AG09309 (cell line): ENCODE data around the gene TPI1.
"Not testable (repeated sequence)": the region's sequence is repeated elsewhere in the genome, so short reads cannot be mapped to it uniquely, and the experiment has no call there.

Experiments used
- DNase-seq: peaks from one replicate; pipeline ENCODE4 v3.0.0-alpha.2; 2010; ENCODE audit warnings: low read depth
- H3K4me3 ChIP-seq: 2 replicates; pipeline ENCODE4 v1.5.1; 2011; ENCODE audit warnings: mild to moderate bottlenecking, low read depth, low read length, moderate library complexity; ENCODE audit not compliant: control insufficient read depth
- TF ChIP-seq, protein P1 (sequence below): IDR thresholded peaks from 2 replicates; pipeline ENCODE4 v1.5.1; 2011; ENCODE audit warnings: mild to moderate bottlenecking, low read depth, low read length, inconsistent platforms; ENCODE audit not compliant: insufficient read depth, control insufficient read depth; ENCODE audit errors: missing control alignments

The TPI1 gene

DNA sequence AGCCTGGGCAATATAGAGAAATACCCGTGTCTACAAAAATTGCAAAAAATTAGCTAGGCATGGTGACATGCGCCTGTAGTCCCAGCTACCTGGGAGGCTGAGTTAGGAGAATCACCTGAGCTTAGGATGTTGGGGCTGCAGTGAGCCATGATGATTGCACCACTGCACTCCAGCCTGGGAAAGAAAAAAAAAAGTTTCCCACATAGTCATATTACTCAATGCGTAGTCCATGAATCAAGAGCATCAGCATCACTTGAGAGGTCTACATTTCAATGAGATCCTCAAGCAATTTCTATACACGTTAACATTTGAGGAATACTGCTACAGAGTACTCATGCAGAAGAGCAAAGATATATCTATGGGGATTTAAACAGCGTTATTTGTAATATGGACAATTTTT is 32.1 kb downstream of the TPI1 start:
- no peak for DNase-seq

DNA sequence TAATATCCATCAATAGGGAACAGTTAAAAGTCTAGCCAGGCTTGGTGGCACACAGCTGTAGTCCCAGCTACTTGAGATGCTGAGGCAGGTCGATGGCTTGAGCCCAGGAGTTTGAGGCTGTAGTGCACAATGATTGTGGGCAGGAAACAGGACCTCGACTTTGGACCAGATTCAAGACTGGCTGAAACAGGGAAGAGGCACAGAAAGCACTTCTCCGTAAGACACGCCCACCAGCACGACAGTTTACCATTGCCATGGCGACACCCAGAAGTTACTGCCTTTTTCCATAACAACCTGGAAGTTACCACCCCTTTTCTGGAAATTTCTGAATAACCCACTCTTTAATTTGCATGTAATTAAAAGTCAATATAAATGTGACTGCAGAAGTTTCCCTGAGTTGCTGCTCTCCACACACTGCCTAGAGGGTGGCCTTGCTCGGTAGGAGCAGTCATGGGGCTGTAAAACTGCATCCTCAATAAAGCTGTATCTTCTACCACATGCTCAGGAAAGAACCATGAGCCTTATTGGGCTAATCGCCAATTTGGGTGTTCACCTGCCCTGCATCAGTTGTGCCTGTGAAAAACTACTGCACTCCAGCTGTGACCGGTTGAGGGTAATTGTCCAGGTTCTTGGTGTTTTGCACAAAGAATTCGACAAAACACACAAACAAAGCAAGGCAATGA is 32.6 kb downstream of the TPI1 start:
- TF ChIP-seq, protein P1, sequence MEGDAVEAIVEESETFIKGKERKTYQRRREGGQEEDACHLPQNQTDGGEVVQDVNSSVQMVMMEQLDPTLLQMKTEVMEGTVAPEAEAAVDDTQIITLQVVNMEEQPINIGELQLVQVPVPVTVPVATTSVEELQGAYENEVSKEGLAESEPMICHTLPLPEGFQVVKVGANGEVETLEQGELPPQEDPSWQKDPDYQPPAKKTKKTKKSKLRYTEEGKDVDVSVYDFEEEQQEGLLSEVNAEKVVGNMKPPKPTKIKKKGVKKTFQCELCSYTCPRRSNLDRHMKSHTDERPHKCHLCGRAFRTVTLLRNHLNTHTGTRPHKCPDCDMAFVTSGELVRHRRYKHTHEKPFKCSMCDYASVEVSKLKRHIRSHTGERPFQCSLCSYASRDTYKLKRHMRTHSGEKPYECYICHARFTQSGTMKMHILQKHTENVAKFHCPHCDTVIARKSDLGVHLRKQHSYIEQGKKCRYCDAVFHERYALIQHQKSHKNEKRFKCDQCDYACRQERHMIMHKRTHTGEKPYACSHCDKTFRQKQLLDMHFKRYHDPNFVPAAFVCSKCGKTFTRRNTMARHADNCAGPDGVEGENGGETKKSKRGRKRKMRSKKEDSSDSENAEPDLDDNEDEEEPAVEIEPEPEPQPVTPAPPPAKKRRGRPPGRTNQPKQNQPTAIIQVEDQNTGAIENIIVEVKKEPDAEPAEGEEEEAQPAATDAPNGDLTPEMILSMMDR, result no peak
- H3K4me3 ChIP-seq, result no peak overlapping the region
- no peak for DNase-seq

More for the DNA sequence above, 32.1 kb downstream of the TPI1 start:
- TF ChIP-seq, protein P1, result no peak
- H3K4me3 ChIP-seq, result no peak overlapping the region

DNA sequence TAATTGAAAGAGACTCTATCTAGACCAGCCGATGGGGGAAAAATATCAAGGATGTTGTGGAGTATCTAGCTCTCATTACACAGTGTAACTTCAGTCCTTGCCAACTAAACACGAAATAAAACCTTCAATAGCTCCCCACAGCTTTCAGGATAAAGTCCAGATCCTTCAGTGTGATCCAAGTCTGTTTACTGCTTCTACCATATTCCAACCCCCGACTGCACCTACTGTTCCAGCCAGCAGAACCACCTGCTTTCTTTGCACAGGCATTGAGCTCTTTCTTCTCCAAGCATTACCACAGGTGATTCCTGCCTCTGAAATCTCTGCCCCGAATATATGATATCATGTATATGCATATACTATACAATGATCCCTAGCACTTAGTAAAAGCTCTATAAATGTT is 35.1 kb downstream of the TPI1 start:
- H3K4me3 ChIP-seq, result no peak overlapping the region
- no peak for DNase-seq
- TF ChIP-seq, protein P1, result no peak

DNA sequence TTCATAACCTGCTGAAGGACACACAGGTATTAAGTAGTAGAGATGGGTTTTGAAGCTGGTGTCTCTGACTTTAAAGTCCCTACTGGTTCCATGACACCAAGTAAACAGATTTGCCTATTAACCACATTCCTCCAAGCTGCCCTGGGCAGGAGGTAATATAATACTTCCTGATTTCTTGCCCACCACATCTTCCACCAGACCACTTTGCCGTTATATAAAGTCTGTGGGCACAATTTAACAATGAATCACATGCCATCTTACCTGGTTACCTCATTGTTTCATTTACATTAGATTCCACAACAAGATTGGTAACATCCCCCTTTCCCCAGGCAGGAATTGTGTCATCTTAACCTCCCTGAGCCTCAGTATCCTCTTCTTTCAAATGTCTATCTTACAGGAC is 36.4 kb downstream of the TPI1 start:
- DNase-seq, result no peak
- TF ChIP-seq, protein P1, result no peak
- no peak overlapping the region for H3K4me3 ChIP-seq

DNA sequence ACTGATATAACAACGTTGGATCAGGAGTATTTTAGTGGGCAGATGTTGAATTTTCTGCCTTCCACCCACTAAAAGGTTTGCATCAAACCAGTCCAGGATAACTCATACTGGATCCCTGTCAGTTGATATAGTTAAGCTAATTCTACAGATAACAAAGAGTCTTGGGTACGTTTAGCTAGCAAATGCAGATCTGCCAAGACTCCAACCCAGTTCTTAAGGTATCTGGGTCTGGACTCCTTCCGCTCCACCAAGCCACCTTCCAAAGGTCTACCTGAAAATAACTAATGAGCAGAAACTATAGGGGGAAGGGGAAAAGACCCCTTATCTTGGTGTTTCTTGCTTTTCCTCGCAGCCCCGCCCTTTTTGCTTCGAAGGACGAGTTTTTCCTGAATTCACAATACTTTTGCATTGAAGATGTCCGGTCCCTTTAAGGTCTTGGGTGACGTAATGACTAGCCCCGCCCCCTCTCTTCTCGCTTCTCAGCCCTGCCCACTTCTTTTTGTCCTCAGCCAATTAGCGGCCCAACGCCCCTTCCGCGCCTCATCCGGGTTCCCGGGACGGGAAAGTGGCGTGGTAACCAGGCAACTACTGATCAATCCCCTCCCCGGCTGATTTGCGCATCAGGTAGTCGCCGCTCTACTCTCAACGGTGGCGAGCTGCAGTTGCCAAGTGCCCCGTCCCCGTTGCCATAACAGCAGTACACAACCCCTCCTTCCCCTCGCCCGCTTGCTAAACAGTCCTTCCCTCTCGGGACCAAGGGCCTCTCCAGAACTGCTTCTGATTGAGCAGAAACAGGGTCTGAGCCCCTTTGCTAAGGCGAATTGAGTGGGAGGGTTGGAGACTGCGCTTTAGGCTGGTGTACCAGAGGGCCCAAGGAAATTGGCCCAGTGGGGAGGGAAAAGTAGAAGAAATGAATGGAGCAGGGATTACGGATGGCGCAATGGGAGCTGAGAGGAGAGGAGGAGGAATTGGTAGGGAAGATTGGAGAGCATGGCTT is 37.2 kb downstream of the TPI1 start, which contains the start of gene LRRC23:
LRRC23 (plus strand) TSS at position 543 of the 997 bp plus-strand sequence. CDS start 812 bp downstream, outside the sequence.
- DNase-seq, result peak; percentile 64
- H3K4me3 ChIP-seq, result peak within 1 kb of the TSS; percentile 75
- TF ChIP-seq, protein P1, result no peak

DNA sequence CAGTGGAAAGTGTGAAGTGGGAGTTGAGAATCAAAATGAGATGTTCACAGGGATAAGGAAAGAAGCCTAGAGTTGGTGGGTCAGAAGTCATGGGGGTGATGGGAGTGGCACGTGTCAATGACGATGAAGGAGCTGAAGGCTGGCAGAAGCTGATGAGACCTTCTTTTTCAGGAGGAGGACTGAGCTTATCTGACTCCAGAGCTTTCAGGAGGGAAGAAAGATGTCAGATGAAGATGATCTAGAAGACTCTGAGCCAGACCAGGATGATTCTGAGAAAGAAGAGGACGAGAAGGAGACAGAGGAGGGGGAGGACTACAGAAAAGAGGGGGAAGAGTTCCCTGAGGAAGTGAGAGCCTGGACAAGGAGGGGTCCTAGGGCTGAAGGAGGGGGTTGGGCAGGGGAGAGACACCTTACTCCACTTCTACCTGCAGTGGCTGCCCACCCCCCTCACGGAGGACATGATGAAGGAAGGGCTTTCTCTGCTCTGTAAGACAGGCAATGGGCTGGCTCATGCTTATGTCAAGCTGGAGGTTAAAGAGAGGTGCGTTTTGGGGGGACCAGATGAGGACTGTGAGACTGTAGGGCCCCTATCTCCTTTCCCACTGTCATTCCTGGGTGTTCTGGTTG is 38.2 kb downstream of the TPI1 start:
- DNase-seq, result no peak
- TF ChIP-seq, protein P1, result no peak
- peak overlapping the region; percentile 75 for H3K4me3 ChIP-seq

DNA sequence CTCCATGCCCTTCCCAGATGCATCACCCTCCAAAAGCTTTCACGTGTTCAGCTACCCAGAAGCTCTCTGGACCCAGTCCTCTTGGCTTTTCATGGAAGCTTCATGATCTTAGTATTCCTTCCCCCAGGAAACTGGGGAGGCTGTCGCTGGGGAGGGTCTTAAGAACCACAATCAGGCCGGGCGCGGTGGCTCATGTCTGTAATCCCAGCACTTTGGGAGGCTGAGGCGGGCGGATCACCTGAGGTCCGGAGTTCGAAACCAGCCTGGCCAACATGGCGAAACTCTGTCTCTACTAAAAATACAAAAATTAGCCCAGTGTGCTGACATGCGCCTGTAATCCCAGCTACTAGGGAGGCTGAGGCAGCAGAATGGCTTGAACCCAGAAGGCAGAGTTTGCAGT is 40.8 kb downstream of the TPI1 start:
- not testable (repeated sequence) for DNase-seq, H3K4me3 ChIP-seq
